Measurements from ENCODE around the gene MYRIP. TPM values are rescaled to one million over a fixed set of nuclear protein-coding genes. Genes with fewer than 3 reads are reported as not detected.

Gene MYRIP
- total and polyA plus RNA-seq, 10 donors: 1.5 to 35.2 (median 16.2) TPM

- H3K9me3 ChIP-seq: no peaks in the 10 kb centered on the region
- H3K36me3 ChIP-seq: peaks cover 0 to 14% (median 4%) of the 10 kb centered on the region in 6 donors
- WGBS, 5 donors: 93 to 98% (median 96%) methylated on average over 2 of the region's 2 CpGs
- no peak overlapping the region for H3K4me3 ChIP-seq
- DNase-seq: no peak
- TF ChIP-seq POLR2A (IDR thresholded peaks at IDR 0.05) (no peak), POLR2AphosphoS5 (IDR thresholded peaks at IDR 0.05) (no peak), CTCF (IDR thresholded peaks at IDR 0.05 in 8 of 11, conservative IDR thresholded peaks at IDR 0.05 in 3 of 11) (no peak)
- H3K27me3 ChIP-seq (replicated peaks in 1 of 7): no peaks in the 10 kb centered on the region
- intact Hi-C loops (cut with DNase I; ENCODE audit: low total_unique reads): no loop called here
- H3K27ac ChIP-seq: no peak overlapping the region
- no peaks in the 10 kb centered on the region for H3K4me1 ChIP-seq
These were observed 445.1 kb downstream of the MYRIP start for GRCh38 chr3:40254491-40254890.

- Histone ChIP-seq H3K9me3 (no peaks in the 10 kb centered on the region), H3K36me3 (peaks cover 0 to 14% (median 4%) of the 10 kb centered on the region in 6 donors), H3K4me1 (no peaks in the 10 kb centered on the region), H3K27me3 (replicated peaks in 1 of 7) (no peaks in the 10 kb centered on the region), H3K27ac (no peak overlapping the region), H3K4me3 (no peak overlapping the region)
- WGBS, 5 donors: 71 to 84% (median 75%) methylated on average over 2 of the region's 2 CpGs
- DNase-seq: no peak
- no peak for TF ChIP-seq CTCF (IDR thresholded peaks at IDR 0.05 in 8 of 11, conservative IDR thresholded peaks at IDR 0.05 in 3 of 11)
- no peak for TF ChIP-seq POLR2A (IDR thresholded peaks at IDR 0.05)
- TF ChIP-seq POLR2AphosphoS5 (IDR thresholded peaks at IDR 0.05): no peak
- intact Hi-C loops (cut with DNase I; ENCODE audit: low total_unique reads): no loop called here
These were observed 445.5 kb downstream of the MYRIP start for GRCh38 chr3:40254891-40255290.

- Histone ChIP-seq H3K27me3 (replicated peaks in 1 of 7) (no peaks in the 10 kb centered on the region), H3K4me3 (no peak overlapping the region), H3K36me3 (peaks cover 0 to 9% (median 4%) of the 10 kb centered on the region in 6 donors), H3K4me1 (no peaks in the 10 kb centered on the region), H3K27ac (no peak overlapping the region), H3K9me3 (no peaks in the 10 kb centered on the region)
- intact Hi-C loops (cut with DNase I; ENCODE audit: low total_unique reads): no loop called here
- WGBS, 5 donors: 27 to 63% (median 36%) methylated on average over 1 of the region's 1 CpG
- TF ChIP-seq POLR2AphosphoS5 (IDR thresholded peaks at IDR 0.05) (no peak), POLR2A (IDR thresholded peaks at IDR 0.05) (no peak), CTCF (IDR thresholded peaks at IDR 0.05 in 8 of 11, conservative IDR thresholded peaks at IDR 0.05 in 3 of 11) (no peak)
- DNase-seq: no peak
These were observed 446.1 kb downstream of the MYRIP start for GRCh38 chr3:40255532-40255931.

GRCh38 chr3:40258064-40258463, 448.7 kb downstream of the MYRIP start:
- intact Hi-C loops (cut with DNase I; ENCODE audit: low total_unique reads): no loop called here
- WGBS, 5 donors: 94 to 95% (median 95%) methylated on average over 7 of the region's 7 CpGs
- peaks cover 0 to 9% (median 4%) of the 10 kb centered on the region in 6 donors for H3K36me3 ChIP-seq

More at GRCh38 chr3:40258064-40258463, 448.7 kb downstream of the MYRIP start:
- H3K4me1 ChIP-seq: no peaks in the 10 kb centered on the region
- no peak for DNase-seq
- no peaks in the 10 kb centered on the region for H3K27me3 ChIP-seq (replicated peaks in 1 of 7)
- H3K9me3 ChIP-seq: no peaks in the 10 kb centered on the region
- no peak overlapping the region for H3K4me3 ChIP-seq
- no peak overlapping the region for H3K27ac ChIP-seq
- no peak for TF ChIP-seq CTCF (IDR thresholded peaks at IDR 0.05 in 8 of 11, conservative IDR thresholded peaks at IDR 0.05 in 3 of 11)
- TF ChIP-seq POLR2A (IDR thresholded peaks at IDR 0.05): no peak
- no peak for TF ChIP-seq POLR2AphosphoS5 (IDR thresholded peaks at IDR 0.05)
